ENCODE measurements around the gene HACD1.

Gene HACD1

DNA sequence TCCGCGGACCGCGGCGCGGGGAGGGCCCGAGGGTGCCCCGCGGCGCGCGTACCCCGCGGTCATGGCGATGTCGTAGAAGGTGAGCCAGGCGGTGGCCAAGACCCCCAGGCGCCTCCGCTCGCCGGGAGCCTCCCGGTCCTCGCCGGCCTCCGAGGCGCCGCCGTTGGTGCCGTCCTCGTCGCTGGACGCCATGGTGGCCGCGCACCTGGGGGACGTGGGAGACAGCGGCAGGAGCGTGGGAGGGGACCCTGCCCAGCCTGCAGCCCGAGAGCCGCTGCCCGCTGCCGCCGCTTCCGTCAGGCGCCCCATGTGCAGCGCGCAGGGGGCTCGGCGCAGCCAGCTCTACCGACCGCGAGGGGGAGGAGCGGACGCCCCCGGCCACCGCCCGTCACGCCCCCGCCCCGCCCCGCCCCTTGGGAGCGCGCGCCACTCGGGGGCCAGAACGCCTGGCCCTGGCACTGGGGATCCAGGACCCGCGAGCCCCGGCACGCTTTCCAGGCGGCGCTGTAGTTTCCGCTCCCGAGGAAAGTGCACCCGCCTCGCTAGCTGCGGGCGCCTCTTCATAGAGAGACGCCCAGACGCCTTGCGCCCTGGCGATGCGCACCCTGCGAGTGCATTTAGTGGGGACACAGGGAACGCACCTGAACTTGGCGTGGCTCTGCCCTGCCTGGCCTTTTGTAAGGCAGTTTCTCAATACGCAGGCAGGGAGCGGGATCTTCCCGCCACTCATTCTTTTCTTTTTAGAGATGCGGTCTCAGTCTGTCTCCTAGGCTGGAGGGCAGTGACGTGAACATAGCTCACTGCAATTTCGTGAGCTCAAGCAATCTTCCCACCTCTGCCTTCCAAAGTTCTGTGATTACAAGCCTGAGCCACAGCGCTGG is at the start of gene HACD1:
Gene HACD1, minus strand, starts transcription at position 344 of the 881 bp plus-strand sequence. Its CDS starts 35 bp downstream, at position 309.
- DNase-seq (ENCODE audit: low read depth) = no peak

DNA sequence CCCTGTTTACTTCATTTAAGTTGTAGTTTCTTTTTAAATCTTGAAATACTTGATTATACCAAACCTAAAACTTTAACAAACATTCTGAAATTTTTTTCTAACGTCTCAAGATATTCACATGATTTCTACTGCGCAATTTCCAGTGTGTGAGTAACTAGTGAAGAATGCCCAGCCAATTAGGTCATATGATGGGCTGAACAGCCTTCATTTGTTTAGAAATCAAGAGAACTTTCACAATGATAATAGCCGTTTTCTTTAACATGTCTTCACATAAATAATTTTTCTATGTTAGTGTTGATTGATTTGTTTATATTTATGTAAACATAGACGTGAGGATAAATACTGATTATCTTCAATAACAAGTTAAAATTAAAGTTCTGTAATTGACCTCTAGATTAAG is 48.6 kb upstream of the HACD1 start:
- peak; percentile 83 for DNase-seq (ENCODE audit: low read depth)

- DNase-seq (ENCODE audit: low read depth) = no peak
These were observed 46.3 kb upstream of the HACD1 start for GRCh38 chr10:17663450-17663849.

- DNase-seq (ENCODE audit: low read depth) = no peak
These were observed 45.3 kb upstream of the HACD1 start for GRCh38 chr10:17662193-17663138.

DNA sequence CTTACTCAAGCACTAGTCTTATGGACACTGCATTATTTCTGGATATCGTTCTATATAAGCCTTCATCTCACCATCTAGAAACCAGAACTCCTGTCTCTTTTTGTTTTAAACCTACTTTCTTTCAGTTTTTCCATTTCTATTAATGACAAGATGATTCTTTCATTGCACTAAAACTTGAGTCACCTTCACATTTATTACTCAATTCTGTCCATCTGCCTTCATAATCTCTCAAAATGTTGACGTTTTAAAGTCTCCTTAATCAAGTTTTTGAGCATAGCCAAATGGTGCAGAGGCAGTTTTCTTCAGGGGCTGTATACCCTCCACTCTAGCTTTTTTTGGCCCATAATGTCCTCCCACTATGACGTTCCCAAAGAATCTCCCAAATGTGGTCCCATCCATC is 44.3 kb upstream of the HACD1 start:
- no peak for DNase-seq (ENCODE audit: low read depth)

- no peak for DNase-seq (ENCODE audit: low read depth)
These were observed 43.7 kb upstream of the HACD1 start for GRCh38 chr10:17660921-17661320.

GRCh38 chr10:17659365-17659764 is 42.2 kb upstream of the HACD1 start:
- DNase-seq (ENCODE audit: low read depth) = no peak

DNA sequence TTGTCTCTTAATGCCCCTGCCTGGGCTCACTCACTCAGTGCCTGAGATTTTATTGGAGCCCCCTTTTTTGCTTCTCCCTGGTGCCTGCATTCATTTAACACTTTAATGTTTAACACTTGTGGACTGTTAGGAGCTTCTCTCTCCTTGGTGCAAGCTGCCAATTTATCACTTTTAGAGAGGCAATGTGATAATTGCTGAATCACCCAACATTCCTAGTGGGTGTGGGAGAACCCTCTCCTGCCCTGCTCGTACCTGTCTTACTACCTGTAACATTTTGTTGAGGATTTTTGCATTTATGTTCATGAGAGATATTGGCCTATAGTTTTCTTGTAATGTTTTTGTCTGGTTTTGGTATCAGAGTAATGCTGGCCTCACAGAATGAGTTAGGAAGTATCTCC is 39.9 kb upstream of the HACD1 start:
- no peak for DNase-seq (ENCODE audit: low read depth)

- DNase-seq (ENCODE audit: low read depth) = no peak
These were observed 38.5 kb upstream of the HACD1 start for GRCh38 chr10:17655567-17656146.

DNA sequence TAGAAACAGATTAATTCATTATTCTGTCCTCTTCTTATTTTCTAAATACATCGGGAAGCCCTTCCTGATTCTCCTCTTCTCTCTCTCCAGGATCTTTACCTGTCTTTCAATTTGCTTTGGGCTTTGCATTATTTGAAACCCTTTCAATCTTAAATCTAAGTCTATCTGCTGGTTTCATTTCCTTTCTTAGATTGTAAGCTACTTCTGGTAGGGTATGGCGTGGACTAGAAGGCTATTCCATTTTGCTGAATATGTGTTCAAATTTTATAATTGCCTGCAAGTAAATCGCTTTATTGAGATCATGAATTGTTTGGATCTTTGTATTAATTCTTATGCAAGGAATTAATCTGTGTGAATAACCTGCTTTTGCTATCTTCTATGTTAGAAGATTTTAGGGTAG is 37.8 kb upstream of the HACD1 start:
- DNase-seq (ENCODE audit: low read depth) = no peak

- DNase-seq (ENCODE audit: low read depth) = no peak
These were observed 35.4 kb upstream of the HACD1 start for GRCh38 chr10:17652585-17652984.

- DNase-seq (ENCODE audit: low read depth) = no peak
These were observed 34.7 kb upstream of the HACD1 start for GRCh38 chr10:17651896-17652295.

GRCh38 chr10:17650416-17650815 is 33.2 kb upstream of the HACD1 start:
- no peak for DNase-seq (ENCODE audit: low read depth)

- no peak for DNase-seq (ENCODE audit: low read depth)
These were observed 32.7 kb upstream of the HACD1 start for GRCh38 chr10:17649836-17650235.

DNA sequence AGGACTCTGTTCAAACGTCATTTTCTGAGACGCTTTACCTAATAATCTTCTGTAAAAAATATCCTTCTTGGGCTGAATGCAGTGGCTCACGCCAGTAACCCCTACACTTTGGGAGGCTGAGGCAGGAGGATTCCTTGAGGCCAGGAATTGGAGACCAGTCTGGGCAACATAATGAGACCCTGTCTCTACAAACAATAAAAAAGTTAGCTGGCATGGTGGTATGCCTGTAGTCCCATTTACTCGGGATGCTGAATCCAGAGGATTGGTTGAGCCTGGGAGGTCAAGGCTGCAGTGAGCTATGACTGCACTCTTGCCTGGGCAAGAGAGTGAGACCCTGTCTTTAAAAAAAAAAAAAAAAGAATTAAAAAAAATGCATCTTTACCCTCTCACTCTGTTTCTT is 31.9 kb upstream of the HACD1 start:
- DNase-seq (ENCODE audit: low read depth) = no peak

GRCh38 chr10:17648243-17649035 is 31.3 kb upstream of the HACD1 start:
- no peak for DNase-seq (ENCODE audit: low read depth)

DNA sequence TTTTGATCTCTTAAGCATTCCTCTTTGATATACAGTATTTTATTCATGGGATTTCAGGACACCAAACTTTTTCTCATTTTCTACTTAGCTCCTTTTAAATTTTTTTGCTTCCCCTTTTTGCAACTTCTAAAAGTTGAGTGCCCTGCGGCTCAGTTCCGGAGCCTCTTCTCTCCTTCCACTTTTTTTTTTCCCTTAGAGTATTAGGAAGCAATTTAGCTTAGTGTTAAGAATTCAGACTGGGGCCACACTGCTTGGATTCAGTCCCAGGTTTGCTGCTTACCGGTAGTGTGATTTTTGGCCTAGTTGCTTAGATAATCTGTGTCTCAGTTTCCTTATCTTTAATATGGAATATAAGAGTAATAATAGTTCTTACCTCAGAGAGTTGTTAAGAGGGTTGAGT is 30.2 kb upstream of the HACD1 start:
- DNase-seq (ENCODE audit: low read depth) = no peak

- DNase-seq (ENCODE audit: low read depth) = no peak
These were observed 28.6 kb upstream of the HACD1 start for GRCh38 chr10:17645621-17646345.

- no peak for DNase-seq (ENCODE audit: low read depth)
These were observed 27.3 kb upstream of the HACD1 start for GRCh38 chr10:17644485-17644943.

- peak; percentile 85 for DNase-seq (ENCODE audit: low read depth)
These were observed 26.7 kb upstream of the HACD1 start, which contains the start of gene STAM for GRCh38 chr10:17643755-17644484. TSS of gene STAM (plus strand) at chr10:17644151. CDS start at chr10:17644340, 189 bp downstream.
